NCI-H82 (cell line): ENCODE results near the gene KIRREL3.

Experiments
- DNase-seq: peaks from one replicate; lab custom pipeline; 2025; lab: John Stamatoyannopoulos, UW

The KIRREL3 gene

GRCh38 chr11:126663749-126664592 is 336.6 kb downstream of the KIRREL3 start:
- DNase-seq: no peak

DNA sequence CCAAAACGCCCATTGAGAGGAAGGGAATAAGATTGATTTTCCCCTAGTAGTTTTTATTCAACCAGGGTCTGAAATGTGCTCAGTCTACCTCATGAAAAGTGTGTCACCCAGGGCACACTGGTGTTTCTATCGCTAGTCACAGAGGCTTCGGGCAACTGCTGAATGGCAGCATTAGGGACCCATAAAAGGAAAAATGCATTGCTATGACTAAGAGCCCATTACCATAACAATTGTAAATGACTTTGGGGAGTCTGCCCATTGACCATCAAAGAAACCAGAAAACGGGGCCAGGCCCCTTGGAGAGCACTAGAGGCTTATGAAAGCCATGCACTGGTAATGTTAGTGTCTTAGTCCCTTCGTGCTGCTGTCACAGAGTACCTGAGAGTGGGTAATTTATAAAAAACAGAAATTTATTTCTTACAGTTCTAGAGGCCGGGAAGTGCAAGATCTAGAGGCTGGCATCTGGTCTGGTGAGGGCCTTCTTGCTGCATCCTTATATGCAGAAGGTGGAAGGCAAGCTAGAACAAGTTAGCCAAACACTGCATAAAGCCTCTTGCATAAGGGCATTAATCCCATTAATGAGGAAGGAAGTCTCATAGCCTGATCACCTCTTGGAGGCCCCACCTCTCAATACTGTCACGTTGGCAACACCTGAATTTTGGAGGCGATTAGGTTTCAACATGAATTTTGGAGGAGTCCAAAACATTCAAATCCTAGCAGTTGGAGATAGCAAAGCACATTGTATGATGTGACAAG is 338.4 kb downstream of the KIRREL3 start:
- peak; percentile 18 for DNase-seq

- no peak for DNase-seq
Measured at GRCh38 chr11:126660761-126661425, 339.7 kb downstream of the KIRREL3 start.

DNA sequence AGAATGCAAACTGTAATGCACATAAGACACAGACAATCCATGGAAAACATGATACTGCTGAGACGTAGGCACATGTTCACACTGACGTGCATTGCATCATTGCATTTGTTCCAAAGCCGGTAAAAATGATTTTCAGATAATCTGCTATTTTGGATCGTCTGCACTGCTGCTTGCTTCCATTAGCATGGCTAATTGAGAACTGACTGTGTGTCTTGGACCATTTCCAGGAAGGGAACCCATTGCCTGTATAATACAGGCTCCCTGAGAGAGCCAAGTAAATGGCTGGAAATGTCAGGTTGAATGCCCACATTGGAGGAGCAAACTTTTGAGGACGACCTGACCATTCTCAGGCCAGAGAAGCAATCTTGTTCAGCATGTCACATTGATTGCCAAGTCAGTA is 340.2 kb downstream of the KIRREL3 start:
- DNase-seq: no peak

DNA sequence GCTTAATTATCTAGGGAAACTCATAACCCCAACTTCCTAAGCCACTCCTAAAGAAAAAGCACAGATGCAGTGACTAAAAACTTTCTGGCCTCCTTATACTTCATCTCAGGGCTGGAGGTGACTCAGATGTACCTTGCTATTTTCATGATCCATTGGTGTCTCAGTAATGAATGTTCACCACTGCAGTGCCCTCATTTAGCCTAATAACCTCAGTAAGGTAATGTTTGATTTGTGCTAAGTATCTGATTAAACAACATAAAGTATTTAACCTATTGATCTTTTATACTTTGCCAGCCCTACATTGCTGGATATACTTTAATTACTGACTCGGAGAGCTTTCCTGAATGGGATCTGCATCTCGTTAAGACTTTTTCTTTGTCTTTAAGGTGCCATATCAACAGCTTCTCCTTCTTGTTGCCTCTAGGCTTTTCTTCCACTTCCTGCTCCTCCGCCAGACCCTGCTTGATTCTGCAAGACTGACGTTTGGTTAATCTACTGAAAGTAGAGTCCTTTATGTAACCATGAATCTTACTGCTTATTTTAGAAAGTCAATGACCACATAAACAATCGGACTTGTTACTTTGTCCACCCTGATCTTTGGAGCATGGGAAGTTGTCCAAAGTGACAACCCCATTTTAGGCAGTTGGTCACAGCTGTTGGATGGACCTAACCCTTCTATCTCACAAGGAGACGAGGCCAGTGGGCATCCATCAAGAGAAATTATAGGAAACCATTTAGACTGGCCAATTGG is 342.1 kb downstream of the KIRREL3 start:
- no peak for DNase-seq

- DNase-seq: no peak
Measured at GRCh38 chr11:126655807-126656128, 344.8 kb downstream of the KIRREL3 start.

GRCh38 chr11:126654886-126655806 is 345.4 kb downstream of the KIRREL3 start:
- DNase-seq: no peak

GRCh38 chr11:126653040-126653439 is 347.5 kb downstream of the KIRREL3 start:
- no peak for DNase-seq

- no peak for DNase-seq
Measured at GRCh38 chr11:126647735-126648134, 352.8 kb downstream of the KIRREL3 start.

DNA sequence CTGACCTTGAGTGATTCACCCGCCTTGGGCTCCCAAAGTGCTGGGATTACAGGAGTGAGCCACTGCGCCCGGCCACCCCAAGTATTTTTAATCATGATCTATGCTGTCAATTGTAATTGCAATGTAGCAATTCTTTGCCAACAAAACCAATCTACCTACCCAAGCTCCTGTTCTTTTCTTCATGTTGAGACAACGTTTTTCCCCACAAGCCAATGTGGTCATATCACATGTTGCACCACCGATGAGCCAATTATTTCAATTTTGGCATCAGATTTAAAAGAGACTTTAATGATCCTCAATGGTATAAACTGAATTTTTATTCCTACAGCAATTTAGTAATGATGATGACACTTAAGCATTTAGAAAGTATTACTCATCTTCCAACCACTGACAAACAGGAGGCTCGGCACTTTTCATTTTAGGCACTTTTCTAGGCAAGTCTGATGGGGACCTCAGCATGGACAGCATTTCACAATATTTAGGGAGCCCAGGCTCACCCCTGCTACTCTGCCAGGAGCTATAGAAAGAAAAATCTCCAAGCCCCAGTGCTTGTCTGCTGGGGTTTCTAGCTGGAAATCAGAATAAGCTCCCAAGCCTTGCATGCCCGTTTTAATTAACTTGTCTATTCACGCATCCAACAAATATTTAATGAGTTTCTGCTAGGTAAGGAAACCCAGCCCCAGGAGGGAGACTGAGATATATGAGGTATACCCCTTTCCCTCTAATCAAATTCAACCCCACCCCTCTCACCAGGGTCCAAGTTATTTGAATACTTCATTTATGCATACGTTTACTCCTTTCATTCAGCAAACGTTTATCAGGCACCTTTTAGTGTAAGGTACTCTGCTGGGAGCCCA is 353.6 kb downstream of the KIRREL3 start:
- DNase-seq: no peak

- no peak for DNase-seq
Measured at GRCh38 chr11:126645186-126645585, 355.4 kb downstream of the KIRREL3 start.

GRCh38 chr11:126640186-126640585 is 360.4 kb downstream of the KIRREL3 start:
- peak; percentile 54 for DNase-seq

- DNase-seq: peak; percentile 74
Measured at GRCh38 chr11:126639692-126640091, 360.9 kb downstream of the KIRREL3 start.

DNA sequence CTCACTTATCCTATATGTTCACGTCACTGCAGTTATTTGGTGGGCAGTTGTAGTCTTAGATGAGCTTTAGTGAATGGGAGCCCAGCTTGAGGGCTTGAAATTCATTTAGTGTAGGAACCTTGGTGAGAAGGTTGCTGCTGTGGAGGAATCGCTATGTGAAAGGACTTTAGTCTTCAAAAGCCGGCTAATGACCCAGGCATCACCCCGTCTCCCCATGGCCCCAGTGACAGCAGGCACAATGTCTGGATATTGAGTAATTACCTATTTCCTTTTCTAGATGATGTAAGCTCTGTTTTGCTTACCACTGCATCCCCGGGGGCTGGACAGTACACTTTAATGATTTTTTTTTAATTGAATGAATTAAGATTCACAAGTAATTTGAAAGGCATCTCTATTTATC is 361.9 kb downstream of the KIRREL3 start:
- peak; percentile 74 for DNase-seq

DNA sequence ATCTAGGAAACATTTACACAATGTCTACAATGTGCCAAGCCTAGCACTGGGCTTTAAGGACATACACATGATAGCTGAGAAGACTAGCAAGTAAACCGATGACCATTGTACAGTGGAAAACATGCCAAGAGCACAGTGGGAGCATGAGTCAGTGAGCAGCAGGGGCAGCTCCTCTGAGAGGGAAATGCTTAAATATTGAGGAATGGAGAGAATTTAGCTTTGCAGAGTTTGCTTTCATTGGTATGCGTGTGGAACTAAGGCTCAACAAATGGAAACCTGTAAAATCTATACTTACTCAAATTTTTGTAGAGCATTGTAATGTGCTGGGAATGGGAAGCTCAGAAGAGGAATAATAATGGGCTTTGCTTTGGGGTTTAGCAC is 362.8 kb downstream of the KIRREL3 start:
- DNase-seq: no peak

DNA sequence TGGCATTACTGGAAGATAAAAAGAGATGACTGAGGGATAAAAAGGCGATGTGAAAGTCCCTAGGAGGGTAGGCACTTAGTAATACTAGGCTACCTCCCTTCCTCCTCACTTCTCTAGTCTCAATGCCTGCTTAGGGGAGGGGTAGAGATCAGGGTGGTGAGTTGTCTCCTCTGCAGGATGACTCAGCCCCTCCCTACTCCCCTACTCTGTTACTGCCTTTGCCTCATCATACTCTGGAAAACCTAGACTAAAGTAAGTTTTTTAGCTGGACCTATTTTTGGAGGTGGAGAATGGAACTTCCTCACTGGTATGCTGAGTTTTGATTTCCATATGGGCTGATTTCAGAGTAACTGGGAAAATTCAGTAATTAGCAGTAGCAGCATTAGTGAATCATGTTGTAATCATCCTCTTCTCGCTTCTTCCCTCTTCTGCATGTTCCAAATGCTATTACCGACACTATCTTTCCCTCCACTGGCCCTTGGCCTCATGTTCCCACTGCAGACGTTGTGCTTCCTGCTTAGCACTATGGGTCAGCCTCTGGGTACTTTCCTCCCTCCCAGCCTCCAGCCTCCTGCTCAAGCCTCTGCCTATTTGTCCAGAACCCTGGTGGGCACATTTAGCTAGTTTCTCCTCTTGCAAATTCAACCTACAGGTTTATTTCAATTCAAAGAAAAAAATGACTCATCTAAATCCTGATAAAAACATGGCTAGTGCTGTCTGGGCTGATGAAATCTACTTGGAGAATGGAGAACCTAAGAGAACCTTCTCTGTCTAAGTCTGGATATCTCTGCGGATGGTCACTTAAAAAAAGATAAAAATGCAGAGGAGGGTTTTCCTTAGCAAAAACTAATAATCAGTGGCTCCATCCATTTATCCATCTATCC is 363.4 kb downstream of the KIRREL3 start:
- no peak for DNase-seq

DNA sequence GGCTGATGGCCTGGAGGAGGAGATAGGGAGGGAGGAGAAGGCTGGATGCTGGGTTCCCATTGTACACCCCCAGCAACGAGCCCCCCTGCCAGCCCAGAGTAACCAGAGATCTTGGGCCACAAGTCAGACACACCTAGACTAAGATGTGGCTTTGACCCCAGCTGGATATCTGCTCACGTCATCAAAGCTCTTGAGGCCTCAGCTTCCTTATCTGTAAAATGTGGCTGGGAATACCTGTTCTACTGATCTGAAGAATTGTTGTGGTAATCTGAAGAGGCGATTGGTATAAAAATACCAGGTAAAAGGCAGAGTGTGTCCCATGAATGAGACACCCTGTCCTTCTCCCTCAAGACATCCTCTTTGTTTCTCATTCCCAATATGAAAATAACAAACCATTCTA is 365.1 kb downstream of the KIRREL3 start:
- no peak for DNase-seq

- no peak for DNase-seq
Measured at GRCh38 chr11:126634963-126635362, 365.6 kb downstream of the KIRREL3 start.

DNA sequence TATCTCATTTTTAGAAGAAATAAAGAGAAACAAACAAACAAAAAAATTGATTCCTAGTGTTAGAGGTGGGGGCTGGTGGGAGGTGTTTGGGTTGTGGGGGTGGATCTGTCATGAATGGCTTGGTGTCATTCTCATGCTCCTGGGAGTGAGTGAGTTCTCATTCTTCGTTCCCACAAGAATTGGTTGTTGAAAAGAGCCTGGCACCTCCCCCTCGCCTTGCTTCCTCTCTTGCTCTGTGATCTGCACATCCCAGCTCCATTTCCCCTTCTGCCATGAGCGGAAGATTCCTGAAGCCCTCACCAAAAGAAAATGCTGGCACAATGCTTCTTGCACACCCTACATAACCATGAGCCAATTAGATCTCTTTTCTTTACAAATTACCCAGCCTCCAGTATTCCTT is 367.2 kb downstream of the KIRREL3 start:
- DNase-seq: no peak
